Ishikawa (cell line): ENCODE measurements around the gene C15orf39.

Experiments used
- CEBPB ChIP-seq: IDR thresholded peaks from 2 replicates; pipeline ENCODE4 v1.6.1; 2012
- CREB1 ChIP-seq: IDR thresholded peaks from 2 replicates; pipeline ENCODE4 v1.6.1; 2012; ENCODE audit warnings: low read depth
- EGR1 ChIP-seq: IDR thresholded peaks from 2 replicates; pipeline ENCODE4 v1.6.1; 2012
- EP300 ChIP-seq: IDR thresholded peaks from 2 replicates; pipeline ENCODE4 v1.6.1; 2012; ENCODE audit warnings: borderline replicate concordance
- FOXM1 ChIP-seq: IDR thresholded peaks from 2 replicates; pipeline ENCODE4 v1.6.1; 2012; ENCODE audit warnings: low read depth, borderline replicate concordance
- NFIC ChIP-seq: IDR thresholded peaks from 2 replicates; pipeline ENCODE4 v1.6.1; 2012
- RAD21 ChIP-seq: IDR thresholded peaks from 2 replicates; pipeline ENCODE4 v1.6.1; 2012; ENCODE audit warnings: low read depth
- TAF1 ChIP-seq: IDR thresholded peaks from 2 replicates; pipeline ENCODE4 v1.6.1; 2012; ENCODE audit warnings: low read depth, mild to moderate bottlenecking
- TCF12 ChIP-seq: IDR thresholded peaks from 2 replicates; pipeline ENCODE4 v1.6.1; 2012; ENCODE audit warnings: low read depth
- TEAD4 ChIP-seq: IDR thresholded peaks from 2 replicates; pipeline ENCODE4 v1.6.1; 2012
- YY1 ChIP-seq: IDR thresholded peaks from 2 replicates; pipeline ENCODE4 v1.6.1; 2012; ENCODE audit warnings: low read depth
- ZBTB7A ChIP-seq: IDR thresholded peaks from 2 replicates; pipeline ENCODE4 v1.6.1; 2012; ENCODE audit warnings: low read depth
- TF ChIP-seq, protein P1 (sequence below): IDR thresholded peaks from 2 replicates; pipeline ENCODE4 v1.6.1; 2012
- TF ChIP-seq, protein P2 (sequence below): IDR thresholded peaks from 2 replicates; pipeline ENCODE4 v1.6.1; 2012; ENCODE audit warnings: low read depth, mild to moderate bottlenecking
- TF ChIP-seq, protein P3 (sequence below): IDR thresholded peaks from 2 replicates; pipeline ENCODE4 v1.6.1; 2012

C15orf39 gene

DNA sequence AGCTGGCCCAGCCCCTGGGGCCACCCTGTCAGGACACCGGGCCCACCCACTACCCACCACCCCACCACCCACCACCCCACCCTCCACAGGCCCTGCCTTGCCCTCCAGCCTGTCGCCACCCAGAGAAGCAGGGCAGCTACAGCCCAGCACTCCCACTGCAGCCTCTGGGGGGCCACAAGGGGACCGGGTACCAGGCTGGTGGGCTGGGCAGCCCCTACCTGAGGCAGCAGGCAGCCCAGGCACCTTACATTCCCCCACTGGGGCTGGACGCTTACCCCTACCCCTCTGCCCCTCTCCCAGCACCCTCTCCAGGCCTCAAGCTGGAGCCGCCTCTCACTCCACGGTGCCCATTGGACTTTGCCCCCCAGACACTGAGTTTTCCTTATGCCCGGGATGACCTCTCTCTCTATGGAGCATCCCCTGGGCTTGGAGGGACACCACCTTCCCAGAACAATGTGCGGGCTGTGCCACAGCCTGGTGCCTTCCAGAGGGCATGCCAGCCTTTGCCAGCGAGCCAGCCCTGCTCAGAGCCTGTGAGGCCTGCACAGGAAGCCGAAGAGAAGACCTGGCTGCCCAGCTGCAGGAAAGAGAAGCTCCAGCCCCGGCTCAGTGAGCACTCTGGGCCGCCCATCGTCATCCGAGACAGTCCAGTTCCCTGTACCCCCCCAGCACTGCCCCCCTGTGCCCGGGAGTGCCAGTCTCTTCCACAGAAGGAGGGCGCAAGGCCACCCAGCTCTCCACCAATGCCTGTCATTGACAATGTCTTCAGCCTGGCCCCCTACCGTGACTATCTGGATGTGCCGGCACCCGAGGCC lies 5.3 kb downstream of the C15orf39 start:
- TF ChIP-seq EGR1, result no peak
- TF ChIP-seq, protein P1, sequence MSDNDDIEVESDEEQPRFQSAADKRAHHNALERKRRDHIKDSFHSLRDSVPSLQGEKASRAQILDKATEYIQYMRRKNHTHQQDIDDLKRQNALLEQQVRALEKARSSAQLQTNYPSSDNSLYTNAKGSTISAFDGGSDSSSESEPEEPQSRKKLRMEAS, result no peak
- TF ChIP-seq EP300, result no peak
- no peak for TF ChIP-seq YY1
- no peak for TF ChIP-seq FOXM1
- no peak for TF ChIP-seq TCF12
- TF ChIP-seq NFIC, result no peak
- no peak for TF ChIP-seq RAD21
- no peak for TF ChIP-seq CEBPB
- TF ChIP-seq, protein P2, sequence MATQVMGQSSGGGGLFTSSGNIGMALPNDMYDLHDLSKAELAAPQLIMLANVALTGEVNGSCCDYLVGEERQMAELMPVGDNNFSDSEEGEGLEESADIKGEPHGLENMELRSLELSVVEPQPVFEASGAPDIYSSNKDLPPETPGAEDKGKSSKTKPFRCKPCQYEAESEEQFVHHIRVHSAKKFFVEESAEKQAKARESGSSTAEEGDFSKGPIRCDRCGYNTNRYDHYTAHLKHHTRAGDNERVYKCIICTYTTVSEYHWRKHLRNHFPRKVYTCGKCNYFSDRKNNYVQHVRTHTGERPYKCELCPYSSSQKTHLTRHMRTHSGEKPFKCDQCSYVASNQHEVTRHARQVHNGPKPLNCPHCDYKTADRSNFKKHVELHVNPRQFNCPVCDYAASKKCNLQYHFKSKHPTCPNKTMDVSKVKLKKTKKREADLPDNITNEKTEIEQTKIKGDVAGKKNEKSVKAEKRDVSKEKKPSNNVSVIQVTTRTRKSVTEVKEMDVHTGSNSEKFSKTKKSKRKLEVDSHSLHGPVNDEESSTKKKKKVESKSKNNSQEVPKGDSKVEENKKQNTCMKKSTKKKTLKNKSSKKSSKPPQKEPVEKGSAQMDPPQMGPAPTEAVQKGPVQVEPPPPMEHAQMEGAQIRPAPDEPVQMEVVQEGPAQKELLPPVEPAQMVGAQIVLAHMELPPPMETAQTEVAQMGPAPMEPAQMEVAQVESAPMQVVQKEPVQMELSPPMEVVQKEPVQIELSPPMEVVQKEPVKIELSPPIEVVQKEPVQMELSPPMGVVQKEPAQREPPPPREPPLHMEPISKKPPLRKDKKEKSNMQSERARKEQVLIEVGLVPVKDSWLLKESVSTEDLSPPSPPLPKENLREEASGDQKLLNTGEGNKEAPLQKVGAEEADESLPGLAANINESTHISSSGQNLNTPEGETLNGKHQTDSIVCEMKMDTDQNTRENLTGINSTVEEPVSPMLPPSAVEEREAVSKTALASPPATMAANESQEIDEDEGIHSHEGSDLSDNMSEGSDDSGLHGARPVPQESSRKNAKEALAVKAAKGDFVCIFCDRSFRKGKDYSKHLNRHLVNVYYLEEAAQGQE, result no peak
- no peak for TF ChIP-seq ZBTB7A
- TF ChIP-seq TAF1, result no peak
- TF ChIP-seq CREB1, result no peak
- TF ChIP-seq, protein P3, sequence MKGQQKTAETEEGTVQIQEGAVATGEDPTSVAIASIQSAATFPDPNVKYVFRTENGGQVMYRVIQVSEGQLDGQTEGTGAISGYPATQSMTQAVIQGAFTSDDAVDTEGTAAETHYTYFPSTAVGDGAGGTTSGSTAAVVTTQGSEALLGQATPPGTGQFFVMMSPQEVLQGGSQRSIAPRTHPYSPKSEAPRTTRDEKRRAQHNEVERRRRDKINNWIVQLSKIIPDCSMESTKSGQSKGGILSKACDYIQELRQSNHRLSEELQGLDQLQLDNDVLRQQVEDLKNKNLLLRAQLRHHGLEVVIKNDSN, result no peak
- no peak for TF ChIP-seq TEAD4

DNA sequence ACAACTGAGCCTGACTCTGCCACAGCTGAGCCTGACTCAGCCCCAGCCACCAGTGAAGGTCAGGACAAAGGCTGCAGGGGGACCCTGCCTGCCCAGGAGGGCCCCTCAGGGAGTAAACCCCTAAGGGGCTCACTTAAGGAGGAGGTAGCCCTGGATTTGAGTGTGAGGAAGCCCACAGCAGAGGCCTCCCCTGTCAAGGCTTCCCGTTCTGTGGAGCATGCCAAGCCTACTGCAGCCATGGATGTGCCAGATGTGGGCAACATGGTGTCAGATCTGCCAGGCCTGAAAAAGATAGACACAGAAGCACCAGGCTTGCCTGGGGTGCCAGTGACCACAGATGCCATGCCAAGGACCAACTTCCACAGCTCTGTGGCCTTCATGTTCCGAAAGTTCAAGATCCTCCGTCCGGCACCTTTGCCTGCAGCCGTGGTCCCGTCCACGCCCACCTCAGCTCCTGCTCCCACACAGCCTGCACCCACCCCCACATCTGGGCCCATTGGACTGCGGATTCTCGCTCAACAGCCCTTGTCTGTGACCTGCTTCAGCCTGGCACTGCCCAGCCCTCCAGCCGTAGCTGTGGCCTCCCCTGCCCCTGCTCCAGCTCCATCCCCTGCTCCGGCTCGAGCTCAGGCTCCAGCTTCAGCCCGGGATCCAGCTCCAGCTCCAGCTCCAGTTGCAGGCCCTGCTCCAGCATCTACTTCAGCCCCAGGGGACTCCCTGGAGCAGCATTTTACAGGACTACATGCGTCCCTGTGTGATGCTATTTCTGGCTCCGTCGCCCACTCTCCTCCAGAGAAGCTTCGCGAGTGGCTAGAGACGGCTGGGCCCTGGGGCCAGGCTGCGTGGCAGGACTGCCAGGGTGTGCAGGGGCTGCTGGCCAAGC lies 6.2 kb downstream of the C15orf39 start:
- no peak for TF ChIP-seq RAD21
- TF ChIP-seq, protein P1, result no peak
- TF ChIP-seq, protein P2, result no peak
- TF ChIP-seq, protein P3, result no peak
- no peak for TF ChIP-seq FOXM1
- no peak for TF ChIP-seq TCF12
- no peak for TF ChIP-seq YY1
- no peak for TF ChIP-seq EGR1
- TF ChIP-seq CEBPB, result no peak
- TF ChIP-seq EP300, result no peak
- TF ChIP-seq TAF1, result no peak
- no peak for TF ChIP-seq ZBTB7A
- no peak for TF ChIP-seq TEAD4
- TF ChIP-seq CREB1, result no peak
- no peak for TF ChIP-seq NFIC

DNA sequence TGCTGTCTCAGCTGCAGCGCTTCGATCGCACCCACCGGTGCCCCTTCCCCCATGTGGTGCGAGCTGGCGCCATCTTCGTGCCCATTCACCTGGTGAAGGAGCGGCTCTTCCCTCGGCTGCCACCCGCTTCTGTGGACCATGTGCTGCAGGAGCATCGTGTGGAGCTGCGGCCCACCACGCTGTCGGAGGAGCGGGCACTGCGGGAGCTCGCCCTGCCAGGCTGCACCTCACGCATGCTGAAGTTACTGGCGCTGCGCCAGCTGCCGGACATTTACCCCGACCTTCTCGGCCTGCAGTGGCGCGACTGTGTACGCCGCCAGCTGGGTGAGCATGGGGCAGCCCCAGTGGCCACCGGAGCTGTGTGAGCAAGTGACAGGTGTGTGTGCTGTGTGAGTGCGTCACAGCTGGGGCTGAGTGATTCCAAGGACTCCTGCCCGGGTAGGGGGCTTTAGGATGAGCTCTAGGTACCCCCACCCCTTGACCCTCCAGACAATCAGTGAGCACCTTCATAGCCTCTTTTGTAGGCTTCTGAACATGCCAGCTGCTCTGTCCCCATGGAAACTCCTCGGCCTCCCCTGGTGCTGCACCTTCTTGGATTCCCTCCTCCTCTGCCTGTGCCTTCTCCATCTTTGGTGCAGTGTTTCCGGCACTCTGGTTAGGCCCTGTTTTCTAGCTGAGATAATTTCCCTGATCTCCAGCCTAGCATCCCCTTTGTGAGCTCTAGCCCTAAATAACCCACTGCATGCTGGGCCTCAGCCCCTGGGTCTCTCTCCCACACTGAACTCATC lies 7.0 kb downstream of the C15orf39 start:
- TF ChIP-seq, protein P1, result no peak
- peak; percentile 47 for TF ChIP-seq NFIC

DNA sequence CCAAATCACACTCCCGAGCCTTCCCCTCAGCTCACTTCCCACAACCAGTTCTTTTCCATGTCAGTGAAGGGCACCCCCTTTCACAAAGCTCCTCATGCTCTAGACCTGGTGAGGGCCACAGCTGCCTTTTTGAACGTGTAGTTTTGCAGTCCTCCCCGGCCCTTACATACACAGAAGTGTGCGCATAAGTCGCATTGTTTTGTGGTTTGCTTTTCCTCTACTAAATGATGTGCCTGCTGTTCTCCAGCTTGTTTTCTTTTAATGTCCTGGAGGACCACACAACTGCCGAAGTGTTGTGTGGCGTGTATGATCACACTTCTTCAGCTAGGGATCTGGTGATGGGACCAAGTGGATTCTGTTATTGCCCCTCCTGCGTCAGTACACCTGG lies 7.6 kb downstream of the C15orf39 start:
- TF ChIP-seq TAF1, result no peak
- TF ChIP-seq RAD21, result no peak
- TF ChIP-seq, protein P2, result no peak
- no peak for TF ChIP-seq TCF12
